H1 (cell line): ENCODE data around the gene TMC3. TPM values are rescaled to one million over a fixed set of nuclear protein-coding genes. Genes with fewer than 3 reads are reported as not detected.

Source experiments
- CTCF ChIA-PET: fragments of 300-600 bp; sonication (Branson Sonifier 250); formaldehyde crosslinking; loops from one replicate; lab custom pipeline; 2021; ENCODE audit not compliant: partially characterized antibody; lab: Charles Lee
- POLR2A ChIA-PET: fragments of 300-600 bp; sonication (Branson Sonifier 250); formaldehyde crosslinking; loops from one replicate; lab custom pipeline; 2021; ENCODE audit warnings: inconsistent platforms; ENCODE audit not compliant: partially characterized antibody; lab: Charles Lee
- DNase-seq, 2 experiments: peaks; one replicate each; pipeline versions ENCODE4 v3.0.0 to v3.0.0-alpha.2; 2010 to 2022; ENCODE audit warnings: low spot score in 2 of 2, low read depth in 1 of 2, mixed read lengths in 1 of 2
- FAIRE-seq: peaks from 2 replicates; lab custom pipeline; 2011; peaks lifted over from hg19 to GRCh38; lab: Jason Lieb, UNC
- H2AFZ ChIP-seq: 2 replicates; pipeline ENCODE4 v1.8.1; 2012; ENCODE audit warnings: low read length, inconsistent platforms
- H2AK5ac ChIP-seq: 2 replicates; pipeline ENCODE4 v1.6.1; 2013; ENCODE audit warnings: low read depth, low read length
- H2BK120ac ChIP-seq: replicated peaks from 2 replicates; pipeline ENCODE3; 2013; ENCODE audit warnings: low read depth, low read length, inconsistent platforms
- H2BK12ac ChIP-seq: 2 replicates; pipeline ENCODE4 v1.6.1; 2013; ENCODE audit warnings: low read depth, low read length
- H2BK15ac ChIP-seq: 2 replicates; pipeline ENCODE4 v1.6.1; 2013; ENCODE audit warnings: low read length
- H2BK20ac ChIP-seq: 2 replicates; pipeline ENCODE4 v1.6.1; 2013; ENCODE audit warnings: low read length
- H2BK5ac ChIP-seq: 2 replicates; pipeline ENCODE4 v1.6.1; 2013; ENCODE audit warnings: low read depth, low read length
- H3K14ac ChIP-seq: 2 replicates; pipeline ENCODE4 v1.6.1; 2013; ENCODE audit warnings: inconsistent platforms; ENCODE audit not compliant: insufficient read length
- H3K18ac ChIP-seq: 2 replicates; pipeline ENCODE4 v1.6.1; 2013; ENCODE audit warnings: low read length; ENCODE audit errors: extremely low read depth
- H3K23ac ChIP-seq: 2 replicates; pipeline ENCODE4 v1.6.1; 2013; ENCODE audit warnings: inconsistent platforms; ENCODE audit not compliant: insufficient read length
- H3K23me2 ChIP-seq: 2 replicates; pipeline ENCODE4 v1.6.1; 2013; ENCODE audit warnings: low read depth, low read length
- H3K27ac ChIP-seq: 2 replicates; pipeline ENCODE4 v1.6.1; 2011; ENCODE audit warnings: low read depth, low read length, inconsistent platforms
- H3K27me3 ChIP-seq, 4 experiments: replicated peaks in 1 of 4; 1 replicate in 1 of 4; 2 replicates in 3 of 4; pipeline versions ENCODE4 v1.6.1 to v1.8.1; 2011 to 2013; ENCODE audit warnings: low read length in 3 of 4, mild to moderate bottlenecking in 3 of 4, inconsistent platforms in 2 of 4, mixed read lengths in 2 of 4, moderate library complexity in 1 of 4; ENCODE audit not compliant: control insufficient read depth in 3 of 4, insufficient read depth in 3 of 4; ENCODE audit errors: extremely low read depth in 1 of 4
- H3K36me3 ChIP-seq, 4 experiments: 2 replicates each; pipeline versions ENCODE4 v1.6.1 to v1.8.1; 2011 to 2013; ENCODE audit warnings: mild to moderate bottlenecking in 4 of 4, low read length in 3 of 4, moderate library complexity in 2 of 4, control low read depth in 1 of 4, inconsistent platforms in 1 of 4; ENCODE audit not compliant: insufficient read depth in 4 of 4, control insufficient read depth in 2 of 4
- H3K4ac ChIP-seq: replicated peaks from 2 replicates; pipeline ENCODE3; 2013; ENCODE audit warnings: low read length, low read depth, mixed read lengths, inconsistent platforms; ENCODE audit not compliant: insufficient read length
- H3K4me1 ChIP-seq, 4 experiments: replicated peaks in 1 of 4; 1 replicate in 1 of 4; 2 replicates in 3 of 4; pipeline versions ENCODE4 v1.6.1 to v1.8.1; 2011 to 2013; ENCODE audit warnings: low read length in 3 of 4, inconsistent platforms in 2 of 4, mixed read lengths in 1 of 4; ENCODE audit not compliant: insufficient read depth in 4 of 4, control insufficient read depth in 3 of 4
- H3K4me2 ChIP-seq, 2 experiments: 2 replicates each; pipeline versions ENCODE4 v1.6.1 to v1.8.1; 2011 to 2013; ENCODE audit warnings: low read depth in 2 of 2, low read length in 2 of 2, control low read depth in 1 of 2, inconsistent platforms in 1 of 2, mild to moderate bottlenecking in 1 of 2; ENCODE audit not compliant: insufficient read depth in 1 of 2
- H3K4me3 ChIP-seq, 4 experiments: fragments of 200-600, 300-600 bp in 1 of 4; sonication (generic), shearing (Covaris generic), sonication (Bioruptor Twin) in 1 of 4; 2 replicates each; pipeline versions ENCODE4 v1.5.1 to v1.8.1; 2011 to 2016; ENCODE audit warnings: low read length in 4 of 4, low read depth in 3 of 4, control low read depth in 2 of 4, inconsistent platforms in 2 of 4, mild to moderate bottlenecking in 2 of 4, mixed read lengths in 1 of 4, moderate library complexity in 1 of 4; ENCODE audit not compliant: insufficient read depth in 2 of 4; ENCODE audit errors: extremely low read depth in 1 of 4
- H3K56ac ChIP-seq: replicated peaks from 2 replicates; pipeline ENCODE3; 2013; ENCODE audit warnings: low read depth, mild to moderate bottlenecking, mixed read lengths, low read length, inconsistent platforms; ENCODE audit not compliant: insufficient read length
- H3K79me1 ChIP-seq: 2 replicates; pipeline ENCODE4 v1.6.1; 2013; ENCODE audit warnings: low read depth, low read length, control low read depth
- H3K79me2 ChIP-seq, 2 experiments: 2 replicates each; pipeline versions ENCODE4 v1.6.1 to v1.8.1; 2012 to 2013; ENCODE audit warnings: low read length in 2 of 2, mild to moderate bottlenecking in 2 of 2, inconsistent platforms in 1 of 2; ENCODE audit not compliant: insufficient read depth in 2 of 2, control insufficient read depth in 1 of 2
- H3K9ac ChIP-seq, 4 experiments: replicated peaks in 1 of 4; 1 replicate in 1 of 4; 2 replicates in 3 of 4; pipeline versions ENCODE4 v1.6.1 to v1.8.1; 2011 to 2013; ENCODE audit warnings: low read depth in 3 of 4, low read length in 3 of 4, control low read depth in 2 of 4, mild to moderate bottlenecking in 2 of 4, moderate library complexity in 2 of 4, inconsistent platforms in 1 of 4; ENCODE audit errors: extremely low read depth in 1 of 4
- H3K9me3 ChIP-seq, 2 experiments: 2 replicates each; pipeline versions ENCODE4 v1.6.1 to v1.8.1; 2012 to 2013; ENCODE audit warnings: mild to moderate bottlenecking in 2 of 2, moderate library complexity in 2 of 2, control low read depth in 1 of 2, inconsistent platforms in 1 of 2, low read depth in 1 of 2, low read length in 1 of 2, mixed read lengths in 1 of 2; ENCODE audit not compliant: insufficient read depth in 2 of 2
- H4K20me1 ChIP-seq, 2 experiments: replicated peaks in 1 of 2; 2 replicates each; pipeline versions ENCODE3 to v1.8.1; 2011 to 2013; ENCODE audit warnings: inconsistent platforms in 2 of 2, low read length in 2 of 2, mild to moderate bottlenecking in 1 of 2; ENCODE audit not compliant: insufficient read depth in 2 of 2, control insufficient read depth in 1 of 2
- H4K5ac ChIP-seq: 2 replicates; pipeline ENCODE4 v1.6.1; 2013; ENCODE audit warnings: low read length, low read depth, mixed read lengths, inconsistent platforms; ENCODE audit not compliant: insufficient read length
- H4K8ac ChIP-seq: 2 replicates; pipeline ENCODE4 v1.8.0; 2013; ENCODE audit warnings: mild to moderate bottlenecking, moderate library complexity, low read length, inconsistent platforms; ENCODE audit not compliant: insufficient read depth; ENCODE audit errors: extremely low read depth
- H4K91ac ChIP-seq: replicated peaks from 2 replicates; pipeline ENCODE3; 2013; ENCODE audit warnings: low read length, mixed read lengths, inconsistent platforms; ENCODE audit not compliant: insufficient read length
- GTF2F1 ChIP-seq: IDR thresholded peaks from 2 replicates; pipeline ENCODE4 v1.6.1; 2012; ENCODE audit warnings: low read depth, low read length, improper control_type of control experiment, borderline replicate concordance
- JUND ChIP-seq: IDR thresholded peaks from 2 replicates; pipeline ENCODE4 v1.6.1; 2011; ENCODE audit warnings: mild to moderate bottlenecking, improper control_type of control experiment, low read length
- NANOG ChIP-seq: IDR thresholded peaks from 2 replicates; pipeline ENCODE4 v1.6.1; 2011; ENCODE audit warnings: low read length, low read depth, mild to moderate bottlenecking, inconsistent platforms; ENCODE audit not compliant: insufficient read depth, poor library complexity, severe bottlenecking
- RAD21 ChIP-seq, 2 experiments: IDR thresholded peaks in 1 of 2; conservative IDR thresholded peaks in 1 of 2; 2 replicates each; pipeline ENCODE4 v1.6.1; 2011; ENCODE audit warnings: low read depth in 2 of 2, low read length in 2 of 2, improper control_type of control experiment in 1 of 2, inconsistent platforms in 1 of 2, mild to moderate bottlenecking in 1 of 2, moderate library complexity in 1 of 2
- RNF2 ChIP-seq: fragments of 200-900, 300-1000 bp; sonication (generic); IDR thresholded peaks from 2 replicates; pipeline ENCODE4 v1.7.1; 2016; ENCODE audit warnings: borderline replicate concordance, low read depth, mild to moderate bottlenecking, antibody characterized with exemption, low read length; ENCODE audit not compliant: poor library complexity, severe bottlenecking; ENCODE audit errors: missing control alignments
- SP1 ChIP-seq: IDR thresholded peaks from 2 replicates; pipeline ENCODE4 v1.6.1; 2011; ENCODE audit warnings: low read depth, low read length
- ZNF274 ChIP-seq: IDR thresholded peaks from 2 replicates; pipeline ENCODE4 v1.7.0; 2012; ENCODE audit warnings: low read length, borderline replicate concordance; ENCODE audit errors: extremely low read depth
- WGBS, 2 experiments: shearing (Covaris generic) in 1 of 2; methylation state at CpG; one replicate each; pipeline versions ENCODE4 v1.1.6 to v1.1.7; 2013 to 2015; ENCODE audit warnings: low lambda C conversion rate in 2 of 2, mixed read lengths in 2 of 2, inconsistent platforms in 1 of 2, low coverage in 1 of 2, missing lambda C conversion rate in 1 of 2; ENCODE audit not compliant: insufficient replicate concordance in 2 of 2, insufficient coverage in 1 of 2, insufficient read length in 1 of 2; ENCODE audit errors: extremely low coverage in 1 of 2, missing lambda C conversion rate in 1 of 2; 5-methylcytosine and 5-hydroxymethylcytosine counted together
- polyA plus RNA-seq, 7 experiments: library from polyadenylated mRNA; depleted of rRNA in 3 of 7; stranded (reverse) in 5 of 7; unstranded in 2 of 7; fragments of >200 nt in 5 of 7; fragments of 200-250 nt in 2 of 7; gene quantifications; 1 replicate in 5 of 7; 2 replicates in 1 of 7; 4 replicates in 1 of 7; pipeline versions ENCODE4 v1.2.1 to v1.2.3, GENCODE V29; 2011 to 2013; ENCODE audit warnings: missing spikeins in 2 of 7, mixed read lengths in 2 of 7
- total RNA-seq: library from RNA; stranded (reverse); fragmentation: NEBNext Ultra II Directional; extraction: Animal tissue kit (Norgen Biotek cat#: 25700); gene quantifications from 2 replicates; pipeline ENCODE4 v1.2.1, GENCODE V29; 2021
- TF ChIP-seq, protein P1 (sequence below): IDR thresholded peaks from 2 replicates; pipeline ENCODE4 v1.6.1; 2011; ENCODE audit warnings: low read depth, mild to moderate bottlenecking, low read length; ENCODE audit not compliant: insufficient read depth

Gene TMC3
- total and polyA plus RNA-seq, 2 of the 8 experiments (the other 6 are each of a cell fraction or from before 2014, with no cell fraction given) = not detected

DNA sequence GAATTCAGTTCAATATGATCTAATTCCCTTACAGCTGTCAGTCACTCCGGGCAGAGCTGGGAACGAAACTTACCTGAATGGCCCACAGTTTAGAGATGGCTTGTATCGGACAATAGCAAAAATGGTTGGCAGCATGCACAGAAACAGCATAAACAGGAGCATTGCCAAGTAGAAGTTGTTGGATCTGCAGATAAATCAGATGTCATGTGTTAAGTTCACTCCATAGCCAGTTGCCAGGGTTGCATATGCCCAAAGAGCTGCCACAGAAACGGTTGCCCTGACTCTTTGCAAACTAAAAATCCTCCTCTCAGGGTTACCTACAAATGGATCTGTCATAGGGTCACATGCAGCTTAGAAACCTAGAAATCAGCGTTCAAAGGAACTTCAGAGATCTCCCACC is 34.7 kb downstream of the TMC3 start:
- 93% methylated on average over 5 of the region's 5 CpGs; no CpG with 5 or more reads in 1 of the 2 experiments for WGBS, 2 experiments
- H3K14ac ChIP-seq = no peak overlapping the region
- H3K18ac ChIP-seq = no peak overlapping the region
- H2BK20ac ChIP-seq = no peak overlapping the region
- no peak overlapping the region for H3K27ac ChIP-seq
- no peaks in the 10 kb centered on the region for H3K4me1 ChIP-seq
- no peak overlapping the region for H3K4me2 ChIP-seq
- no peak overlapping the region for H3K23ac ChIP-seq
- H4K8ac ChIP-seq = no peak overlapping the region
- H3K36me3 ChIP-seq = no peaks in the 10 kb centered on the region
- H3K56ac ChIP-seq = no peak overlapping the region
- H2AFZ ChIP-seq = no peak overlapping the region
- H3K9me3 ChIP-seq = no peaks in the 10 kb centered on the region
- no peak overlapping the region for H3K9ac ChIP-seq
- TF ChIP-seq JUND (no peak), SP1 (no peak), RAD21 (IDR thresholded peaks at IDR 0.05 in 1 of 2, conservative IDR thresholded peaks at IDR 0.05 in 1 of 2; ENCODE audit: low read depth in 2 of 2, low read length in 2 of 2) (no peak), NANOG (no peak), ZNF274 (no peak), GTF2F1 (no peak), RNF2 (no peak)
- TF ChIP-seq, protein P1, sequence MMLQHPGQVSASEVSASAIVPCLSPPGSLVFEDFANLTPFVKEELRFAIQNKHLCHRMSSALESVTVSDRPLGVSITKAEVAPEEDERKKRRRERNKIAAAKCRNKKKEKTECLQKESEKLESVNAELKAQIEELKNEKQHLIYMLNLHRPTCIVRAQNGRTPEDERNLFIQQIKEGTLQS = no peak
- H4K5ac ChIP-seq = no peak overlapping the region
- H4K91ac ChIP-seq = no peak overlapping the region
- H2AK5ac ChIP-seq = no peak overlapping the region
- DNase-seq (peak in 1 of 2 experiments; percentile 16), FAIRE-seq (no peak)
- H4K20me1 ChIP-seq = no peaks in the 10 kb centered on the region
- no peak overlapping the region for H2BK12ac ChIP-seq
- no peak overlapping the region for H3K4ac ChIP-seq
- H3K79me2 ChIP-seq = no peaks in the 10 kb centered on the region
- H3K4me3 ChIP-seq = no peak overlapping the region
- no peak overlapping the region for H2BK120ac ChIP-seq
- ChIA-PET CTCF (interaction anchor here (1.1 to 1.6 kb wide), 2 partner anchors 18 to 71 kb away, joined by 5 to 8 read pairs; no protein-coding TSS in a partner anchor), POLR2A (no interaction called here)
- no peaks in the 10 kb centered on the region for H3K79me1 ChIP-seq
- H2BK5ac ChIP-seq = no peak overlapping the region
- no peak overlapping the region for H2BK15ac ChIP-seq
- no peaks in the 10 kb centered on the region for H3K27me3 ChIP-seq
- no peaks in the 10 kb centered on the region for H3K23me2 ChIP-seq
